Hepatocyte (in vitro differentiated cells): ENCODE data around the gene ZBTB6. TPM values are rescaled to one million over a fixed set of nuclear protein-coding genes. Genes with fewer than 3 reads are reported as not detected.
A peak's percentile ranks its signal among the peaks of the same experiment; 100 is the strongest.

Experiments used
- DNase-seq: peaks from one replicate; pipeline ENCODE4 v3.0.0-alpha.2; 2016; ENCODE audit warnings: low spot score
- H2AFZ ChIP-seq: fragments of 200-600 bp; sonication (generic); 2 replicates; pipeline ENCODE4 v1.6.0; 2016; ENCODE audit warnings: antibody characterized with exemption, mild to moderate bottlenecking
- H3K27ac ChIP-seq: fragments of 200-600 bp; sonication (generic); 2 replicates; pipeline ENCODE4 v1.5.1; 2016; ENCODE audit warnings: mild to moderate bottlenecking
- H3K27me3 ChIP-seq: fragments of 200-600 bp; sonication (generic); 2 replicates; pipeline ENCODE4 v1.6.1; 2016
- H3K36me3 ChIP-seq: fragments of 200-600 bp; sonication (generic); replicated peaks from 2 replicates; pipeline ENCODE4 v1.5.1; 2016; ENCODE audit warnings: low read depth; ENCODE audit not compliant: insufficient read depth
- H3K4me1 ChIP-seq: fragments of 200-600 bp; sonication (generic); 2 replicates; pipeline ENCODE4 v1.5.1; 2016; ENCODE audit warnings: mild to moderate bottlenecking, moderate library complexity; ENCODE audit not compliant: insufficient read depth
- H3K4me2 ChIP-seq: fragments of 200-600 bp; sonication (generic); 2 replicates; pipeline ENCODE4 v1.6.0; 2016
- H3K4me3 ChIP-seq: fragments of 200-600 bp; sonication (generic); 2 replicates; pipeline ENCODE4 v1.5.1; 2016; ENCODE audit warnings: mild to moderate bottlenecking
- H3K79me2 ChIP-seq: fragments of 200-600 bp; sonication (generic); 2 replicates; pipeline ENCODE4 v1.6.0; 2017; ENCODE audit warnings: mild to moderate bottlenecking
- H3K9me2 ChIP-seq: fragments of 200-600 bp; sonication (generic); replicated peaks from 2 replicates; pipeline ENCODE4 v1.6.0; 2017; ENCODE audit warnings: mild to moderate bottlenecking; ENCODE audit not compliant: insufficient read depth
- H3K9me3 ChIP-seq: fragments of 200-600 bp; sonication (generic); 2 replicates; pipeline ENCODE4 v1.5.1; 2016; ENCODE audit warnings: low read depth, mild to moderate bottlenecking
- H4K20me1 ChIP-seq: fragments of 200-600 bp; sonication (generic); 2 replicates; pipeline ENCODE4 v1.6.0; 2016; ENCODE audit warnings: mild to moderate bottlenecking; ENCODE audit not compliant: insufficient read depth, poor library complexity, severe bottlenecking
- EZH2 ChIP-seq: fragments of 200-600 bp; sonication (generic); IDR thresholded peaks from 2 replicates; pipeline ENCODE4 v1.6.1; 2016; ENCODE audit warnings: antibody characterized with exemption, mild to moderate bottlenecking, borderline replicate concordance
- EZH2phosphoT487 ChIP-seq: fragments of 200-600 bp; sonication (generic); IDR thresholded peaks from one replicate; pipeline ENCODE4 v1.6.1; 2018; ENCODE audit warnings: antibody characterized with exemption, mild to moderate bottlenecking, low read depth, moderate library complexity; ENCODE audit not compliant: unreplicated experiment, severe bottlenecking
- WGBS: methylation state at CpG from one replicate; pipeline ENCODE4 v1.1.6; 2016; ENCODE audit warnings: low lambda C conversion rate; ENCODE audit errors: missing lambda C conversion rate; 5-methylcytosine and 5-hydroxymethylcytosine counted together
- polyA plus RNA-seq: library from polyadenylated mRNA; unstranded; fragments of >200 nt; fragmentation: Nextera tagmentation; extraction: Ambion mirVana; gene quantifications from 2 replicates; pipeline ENCODE4 v1.2.1, GENCODE V29; 2016
- total RNA-seq: library from RNA; depleted of rRNA; stranded (reverse); fragments of >200 nt; gene quantifications from 2 replicates; pipeline ENCODE4 v1.2.3, GENCODE V29; 2014
- TF ChIP-seq, protein P1 (sequence below): fragments of 200-600 bp; sonication (generic); IDR thresholded peaks from 2 replicates; pipeline ENCODE4 v1.5.1; 2016; ENCODE audit warnings: antibody characterized with exemption, mild to moderate bottlenecking; ENCODE audit not compliant: poor library complexity

ZBTB6 gene
- total and polyA plus RNA-seq, 2 experiments from 2014 or later = 2.4 to 13.8 TPM

DNA sequence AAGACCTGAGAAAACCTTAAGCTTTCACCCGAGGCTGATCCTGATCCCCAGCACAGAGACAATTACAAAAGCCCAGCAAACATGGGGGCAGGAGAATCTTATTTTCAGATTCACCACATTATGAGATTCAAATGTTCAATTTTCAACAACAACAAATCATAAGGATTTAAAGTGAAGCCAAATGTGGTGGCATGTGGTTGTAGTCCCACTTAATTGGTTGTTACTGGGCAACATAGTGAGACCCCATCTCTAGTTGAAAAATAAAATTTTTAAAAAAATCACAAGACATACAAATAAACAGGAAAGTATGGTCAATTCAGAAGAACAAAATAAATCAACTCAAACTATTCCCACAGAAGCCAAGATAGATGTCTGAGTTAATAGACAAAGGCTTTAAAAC lies 23.8 kb upstream of the ZBTB6 start:
- no peak overlapping the region for H3K4me2 ChIP-seq
- peaks cover 11% of the 10 kb centered on the region for H4K20me1 ChIP-seq
- 57% methylated on average over 1 of the region's 1 CpG for WGBS
- H3K27ac ChIP-seq = peak overlapping the region; percentile 48
- no peaks in the 10 kb centered on the region for H3K36me3 ChIP-seq
- H3K9me2 ChIP-seq = no peaks in the 10 kb centered on the region
- no peak overlapping the region for H3K4me3 ChIP-seq
- no peaks in the 10 kb centered on the region for H3K27me3 ChIP-seq
- H3K4me1 ChIP-seq = peaks cover 14% of the 10 kb centered on the region
- H3K79me2 ChIP-seq = peaks cover 78% of the 10 kb centered on the region
- TF ChIP-seq, protein P1, sequence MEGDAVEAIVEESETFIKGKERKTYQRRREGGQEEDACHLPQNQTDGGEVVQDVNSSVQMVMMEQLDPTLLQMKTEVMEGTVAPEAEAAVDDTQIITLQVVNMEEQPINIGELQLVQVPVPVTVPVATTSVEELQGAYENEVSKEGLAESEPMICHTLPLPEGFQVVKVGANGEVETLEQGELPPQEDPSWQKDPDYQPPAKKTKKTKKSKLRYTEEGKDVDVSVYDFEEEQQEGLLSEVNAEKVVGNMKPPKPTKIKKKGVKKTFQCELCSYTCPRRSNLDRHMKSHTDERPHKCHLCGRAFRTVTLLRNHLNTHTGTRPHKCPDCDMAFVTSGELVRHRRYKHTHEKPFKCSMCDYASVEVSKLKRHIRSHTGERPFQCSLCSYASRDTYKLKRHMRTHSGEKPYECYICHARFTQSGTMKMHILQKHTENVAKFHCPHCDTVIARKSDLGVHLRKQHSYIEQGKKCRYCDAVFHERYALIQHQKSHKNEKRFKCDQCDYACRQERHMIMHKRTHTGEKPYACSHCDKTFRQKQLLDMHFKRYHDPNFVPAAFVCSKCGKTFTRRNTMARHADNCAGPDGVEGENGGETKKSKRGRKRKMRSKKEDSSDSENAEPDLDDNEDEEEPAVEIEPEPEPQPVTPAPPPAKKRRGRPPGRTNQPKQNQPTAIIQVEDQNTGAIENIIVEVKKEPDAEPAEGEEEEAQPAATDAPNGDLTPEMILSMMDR = no peak
- TF ChIP-seq EZH2phosphoT487 (no peak), EZH2 (no peak)
- H2AFZ ChIP-seq = no peak overlapping the region
- H3K9me3 ChIP-seq = no peaks in the 10 kb centered on the region
- DNase-seq = no peak

DNA sequence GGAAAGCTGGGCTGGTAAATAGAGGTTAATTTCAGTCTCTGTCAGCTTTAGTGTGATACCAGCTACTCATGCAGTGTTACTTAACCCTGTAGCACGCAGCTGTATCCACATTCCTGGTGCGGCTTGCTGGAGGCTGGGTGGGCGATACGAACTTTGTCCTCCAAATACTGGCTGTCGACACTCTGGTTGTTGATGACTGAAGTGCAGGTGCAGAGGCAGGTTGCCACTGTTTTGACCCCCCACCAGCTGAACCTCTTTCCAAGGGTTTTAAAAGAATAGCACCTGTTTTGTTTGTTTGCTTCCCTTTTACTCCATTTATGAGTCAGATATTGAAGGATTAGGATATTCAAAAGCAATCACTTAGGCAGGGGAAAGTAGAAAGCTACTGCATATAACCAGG lies 23.3 kb upstream of the ZBTB6 start:
- H3K9me2 ChIP-seq = no peaks in the 10 kb centered on the region
- H3K4me1 ChIP-seq = peaks cover 11% of the 10 kb centered on the region
- DNase-seq = peak; percentile 23
- WGBS = 81% methylated on average over 5 of the region's 5 CpGs
- peaks cover 74% of the 10 kb centered on the region for H3K79me2 ChIP-seq
- H3K4me2 ChIP-seq = no peak overlapping the region
- no peak overlapping the region for H3K4me3 ChIP-seq
- H3K27ac ChIP-seq = peak overlapping the region; percentile 48
- TF ChIP-seq, protein P1 = no peak
- TF ChIP-seq EZH2phosphoT487 (no peak), EZH2 (no peak)
- no peaks in the 10 kb centered on the region for H3K9me3 ChIP-seq
- no peaks in the 10 kb centered on the region for H3K36me3 ChIP-seq
- H2AFZ ChIP-seq = no peak overlapping the region
- no peaks in the 10 kb centered on the region for H3K27me3 ChIP-seq
- H4K20me1 ChIP-seq = peaks cover 7% of the 10 kb centered on the region

DNA sequence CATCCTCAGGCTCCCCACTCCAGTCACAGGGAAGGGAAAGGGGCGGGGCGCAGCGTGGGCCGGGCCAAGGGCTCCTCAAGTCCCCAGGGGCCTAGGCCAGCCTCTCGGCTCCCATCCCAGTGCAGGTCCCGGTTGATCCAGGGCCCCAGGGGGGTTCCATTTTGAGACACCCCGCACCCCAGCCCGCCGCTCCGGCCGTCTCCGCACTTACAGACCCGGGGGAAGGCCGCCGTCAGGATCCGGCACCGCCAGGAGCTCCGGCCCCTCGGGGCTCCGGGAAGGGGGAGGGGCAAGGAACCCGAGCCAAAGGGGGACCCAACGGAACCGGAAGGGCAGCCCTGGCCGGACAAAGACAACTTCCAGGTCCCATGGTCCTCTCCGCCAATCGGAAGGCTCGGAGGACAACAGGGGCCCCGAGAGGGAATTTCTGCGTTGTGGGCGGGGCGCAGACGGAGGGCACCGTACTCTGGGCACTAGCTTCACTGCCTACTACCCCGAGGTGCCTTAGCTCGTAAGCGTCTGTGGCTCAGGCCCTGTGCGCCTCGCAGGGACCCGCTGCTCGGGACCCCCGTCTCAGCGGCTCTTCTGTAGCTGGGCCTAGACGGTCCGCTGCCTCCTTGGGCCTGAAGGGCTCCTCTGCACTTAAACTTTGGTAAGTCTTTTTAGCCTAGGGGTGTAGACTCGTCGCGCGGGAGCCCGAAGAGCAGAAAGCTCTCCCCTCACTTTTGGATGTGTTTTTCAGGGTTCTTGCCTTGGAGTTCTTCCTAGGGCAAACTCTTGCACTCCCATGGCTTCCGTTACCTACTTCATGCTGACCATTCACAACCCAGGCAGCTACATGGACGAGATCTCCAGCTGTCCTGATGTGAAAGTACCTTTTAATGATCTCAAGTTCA lies 18.4 kb upstream of the ZBTB6 start, which contains the start of gene ZBTB26:
TSS of gene ZBTB26 (minus strand) at position 287 of the 896 bp plus-strand sequence. CDS start 11,578 bp downstream, outside the sequence.
- no peaks in the 10 kb centered on the region for H3K36me3 ChIP-seq

More for the DNA sequence above, 18.4 kb upstream of the ZBTB6 start, which contains the start of gene ZBTB26:
- H3K4me1 ChIP-seq = peaks cover 13% of the 10 kb centered on the region
- peak within 1 kb of the TSS; percentile 81 for H2AFZ ChIP-seq
- peak within 1 kb of the TSS; percentile 86 for H3K4me2 ChIP-seq
- H4K20me1 ChIP-seq = peaks cover 4% of the 10 kb centered on the region
- peak within 1 kb of the TSS; percentile 88 for H3K4me3 ChIP-seq
- no peaks in the 10 kb centered on the region for H3K9me2 ChIP-seq
- H3K9me3 ChIP-seq = no peaks in the 10 kb centered on the region
- H3K27me3 ChIP-seq = no peaks in the 10 kb centered on the region
- peak; percentile 96 for DNase-seq
- TF ChIP-seq, protein P1 = no peak
- TF ChIP-seq EZH2phosphoT487 (no peak), EZH2 (no peak)
- peaks cover 93% of the 10 kb centered on the region for H3K79me2 ChIP-seq
- WGBS = 2% methylated on average over 39 of the region's 51 CpGs
- H3K27ac ChIP-seq = peak within 1 kb of the TSS; percentile 91
